Liver (tissue), 9 donors: ENCODE data around the gene BSN. TPM values are rescaled to one million over a fixed set of nuclear protein-coding genes. Genes with fewer than 3 reads are reported as not detected.

Experiments
- DNase-seq: peaks from one replicate; pipeline ENCODE4 v3.0.0-alpha.2; 2017; ENCODE audit warnings: low spot score
- H3K27ac ChIP-seq, 2 donors: one replicate each; pipeline ENCODE4 v1.7.0; 2013; ENCODE audit warnings: inconsistent platforms in 2 of 2, low read length in 2 of 2, control low read depth in 1 of 2, low read depth in 1 of 2, mild to moderate bottlenecking in 1 of 2
- H3K27me3 ChIP-seq, 4 donors: one replicate each; pipeline versions ENCODE4 v1.6.1 to v1.7.0; 2013; ENCODE audit warnings: low read length in 3 of 4, inconsistent platforms in 1 of 4, mild to moderate bottlenecking in 1 of 4, moderate library complexity in 1 of 4; ENCODE audit not compliant: control insufficient read depth in 4 of 4, insufficient read depth in 4 of 4
- H3K36me3 ChIP-seq, 4 donors: one replicate each; pipeline versions ENCODE4 v1.6.1 to v1.7.0; 2013; ENCODE audit warnings: low read length in 3 of 4, mild to moderate bottlenecking in 3 of 4, low read depth in 1 of 4, moderate library complexity in 1 of 4; ENCODE audit not compliant: control insufficient read depth in 4 of 4, insufficient read depth in 3 of 4
- H3K4me1 ChIP-seq, 4 donors: one replicate each; pipeline versions ENCODE4 v1.6.1 to v1.7.0; 2013; ENCODE audit warnings: low read length in 3 of 4, mild to moderate bottlenecking in 3 of 4, moderate library complexity in 1 of 4; ENCODE audit not compliant: control insufficient read depth in 4 of 4, insufficient read depth in 4 of 4
- H3K4me3 ChIP-seq, 3 donors: one replicate each; pipeline versions ENCODE4 v1.6.1 to v1.7.0; 2013; ENCODE audit warnings: low read length in 3 of 3, control low read depth in 1 of 3, low read depth in 1 of 3, mild to moderate bottlenecking in 1 of 3
- H3K9ac ChIP-seq, 2 donors: one replicate each; pipeline ENCODE4 v1.7.0; 2013; ENCODE audit warnings: low read length in 2 of 2, mild to moderate bottlenecking in 2 of 2, moderate library complexity in 2 of 2, control low read depth in 1 of 2, low read depth in 1 of 2
- H3K9me3 ChIP-seq, 4 donors: one replicate each; pipeline versions ENCODE4 v1.6.1 to v1.7.0; 2013; ENCODE audit warnings: low read length in 3 of 4; ENCODE audit not compliant: control insufficient read depth in 4 of 4
- CTCF ChIP-seq: fragments of 150-350 bp; IDR thresholded peaks from 2 replicates; pipeline ENCODE4 v1.5.1; 2017; ENCODE audit warnings: improper control_type of control experiment, low read depth, low read length; ENCODE audit not compliant: missing input control
- EGR1 ChIP-seq, 2 donors: IDR thresholded peaks; 2 replicates each; pipeline ENCODE4 v1.6.1; 2016 to 2018; ENCODE audit warnings: antibody characterized with exemption in 2 of 2, low read depth in 2 of 2
- FOXA1 ChIP-seq: IDR thresholded peaks from 2 replicates; pipeline ENCODE4 v1.6.1; 2016; ENCODE audit warnings: antibody characterized with exemption
- FOXA2 ChIP-seq: IDR thresholded peaks from 2 replicates; pipeline ENCODE4 v1.6.1; 2016; ENCODE audit warnings: antibody characterized with exemption
- GABPA ChIP-seq, 2 donors: IDR thresholded peaks in 1 of 2; conservative IDR thresholded peaks in 1 of 2; 2 replicates each; pipeline ENCODE4 v1.6.1; 2016; ENCODE audit warnings: antibody characterized with exemption in 2 of 2, mild to moderate bottlenecking in 1 of 2, moderate library complexity in 1 of 2
- HNF4A ChIP-seq, 2 donors: conservative IDR thresholded peaks; 2 replicates each; pipeline ENCODE4 v1.6.1; 2016; ENCODE audit warnings: antibody characterized with exemption in 2 of 2, mild to moderate bottlenecking in 2 of 2
- HNF4G ChIP-seq: IDR thresholded peaks from 2 replicates; pipeline ENCODE4 v1.6.1; 2016; ENCODE audit warnings: antibody characterized with exemption
- JUND ChIP-seq, 2 donors: IDR thresholded peaks; 2 replicates each; pipeline ENCODE4 v1.6.1; 2016; ENCODE audit warnings: antibody characterized with exemption in 2 of 2
- NR2F2 ChIP-seq: IDR thresholded peaks from 2 replicates; pipeline ENCODE4 v1.6.1; 2016; ENCODE audit warnings: antibody characterized with exemption
- RAD21 ChIP-seq, 2 donors: IDR thresholded peaks; 2 replicates each; pipeline ENCODE4 v1.6.1; 2016; ENCODE audit warnings: antibody characterized with exemption in 2 of 2, mild to moderate bottlenecking in 2 of 2
- RXRA ChIP-seq, 2 donors: IDR thresholded peaks; 2 replicates each; pipeline ENCODE4 v1.6.1; 2017 to 2018; ENCODE audit warnings: antibody characterized with exemption in 2 of 2, mild to moderate bottlenecking in 1 of 2
- SP1 ChIP-seq: IDR thresholded peaks from 2 replicates; pipeline ENCODE4 v1.6.1; 2018; ENCODE audit warnings: antibody characterized with exemption, mild to moderate bottlenecking
- TAF1 ChIP-seq: conservative IDR thresholded peaks from 2 replicates; pipeline ENCODE4 v1.6.1; 2016; ENCODE audit warnings: antibody characterized with exemption, mild to moderate bottlenecking
- YY1 ChIP-seq: IDR thresholded peaks from 2 replicates; pipeline ENCODE4 v1.6.1; 2016; ENCODE audit warnings: antibody characterized with exemption, mild to moderate bottlenecking
- WGBS: extraction: QIAGEN DNeasy Blood & Tissue Kit; methylation state at CpG from one replicate; pipeline ENCODE4 v1.1.7; 2013; 5-methylcytosine and 5-hydroxymethylcytosine counted together
- polyA plus RNA-seq, 2 donors: library from polyadenylated mRNA; stranded (reverse) in 1 of 2; unstranded in 1 of 2; fragments of 200-250 nt in 1 of 2; fragments of >200 nt in 1 of 2; fragmentation: Nextera tagmentation in 1 of 2; extraction: Ambion mirVana in 1 of 2; gene quantifications; one replicate each; pipeline versions ENCODE4 v1.2.1 to v1.2.3, GENCODE V29; 2013 to 2015
- total RNA-seq, 2 donors: library from RNA; depleted of rRNA; stranded (reverse); fragments of >200 nt; gene quantifications; one replicate each; pipeline ENCODE4 v1.2.3, GENCODE V29; 2014
- TF ChIP-seq, protein P1 (sequence below): IDR thresholded peaks from 2 replicates; pipeline ENCODE4 v1.6.1; 2016; ENCODE audit warnings: antibody characterized with exemption, mild to moderate bottlenecking
- TF ChIP-seq, protein P2 (sequence below): IDR thresholded peaks from 2 replicates; pipeline ENCODE4 v1.6.1; 2016; ENCODE audit warnings: antibody characterized with exemption
- TF ChIP-seq, protein P3 (sequence below): IDR thresholded peaks from 2 replicates; pipeline ENCODE4 v1.6.1; 2016; ENCODE audit warnings: antibody characterized with exemption
- TF ChIP-seq, protein P4 (sequence below): IDR thresholded peaks from 2 replicates; pipeline ENCODE4 v1.6.1; 2016; ENCODE audit warnings: antibody characterized with exemption
- donor health status: healthy.
- donor health status: healthy.
- donor health status: healthy.
- donor health status: healthy.
- donor health status: healthy.

BSN gene
- total and polyA plus RNA-seq, 4 donors = 0.32 to 0.67 (median 0.40) TPM

- TF ChIP-seq GABPA (IDR thresholded peaks at IDR 0.05 in 1 of 2, conservative IDR thresholded peaks at IDR 0.05 in 1 of 2) = no peak
- TF ChIP-seq CTCF = no peak
Observed at GRCh38 chr3:49657208-49657915, 103.1 kb downstream of the BSN start (continued).

- H3K9ac ChIP-seq = no peak overlapping the region
- no peaks in the 10 kb centered on the region for H3K4me1 ChIP-seq
- DNase-seq = no peak
- H3K4me3 ChIP-seq = no peak overlapping the region
- H3K27ac ChIP-seq = no peak overlapping the region
- no peaks in the 10 kb centered on the region for H3K27me3 ChIP-seq
- 92% methylated on average over 2 of the region's 2 CpGs for WGBS
- no peaks in the 10 kb centered on the region for H3K36me3 ChIP-seq
- H3K9me3 ChIP-seq = no peaks in the 10 kb centered on the region
- no peak for TF ChIP-seq HNF4G
- TF ChIP-seq, protein P1, sequence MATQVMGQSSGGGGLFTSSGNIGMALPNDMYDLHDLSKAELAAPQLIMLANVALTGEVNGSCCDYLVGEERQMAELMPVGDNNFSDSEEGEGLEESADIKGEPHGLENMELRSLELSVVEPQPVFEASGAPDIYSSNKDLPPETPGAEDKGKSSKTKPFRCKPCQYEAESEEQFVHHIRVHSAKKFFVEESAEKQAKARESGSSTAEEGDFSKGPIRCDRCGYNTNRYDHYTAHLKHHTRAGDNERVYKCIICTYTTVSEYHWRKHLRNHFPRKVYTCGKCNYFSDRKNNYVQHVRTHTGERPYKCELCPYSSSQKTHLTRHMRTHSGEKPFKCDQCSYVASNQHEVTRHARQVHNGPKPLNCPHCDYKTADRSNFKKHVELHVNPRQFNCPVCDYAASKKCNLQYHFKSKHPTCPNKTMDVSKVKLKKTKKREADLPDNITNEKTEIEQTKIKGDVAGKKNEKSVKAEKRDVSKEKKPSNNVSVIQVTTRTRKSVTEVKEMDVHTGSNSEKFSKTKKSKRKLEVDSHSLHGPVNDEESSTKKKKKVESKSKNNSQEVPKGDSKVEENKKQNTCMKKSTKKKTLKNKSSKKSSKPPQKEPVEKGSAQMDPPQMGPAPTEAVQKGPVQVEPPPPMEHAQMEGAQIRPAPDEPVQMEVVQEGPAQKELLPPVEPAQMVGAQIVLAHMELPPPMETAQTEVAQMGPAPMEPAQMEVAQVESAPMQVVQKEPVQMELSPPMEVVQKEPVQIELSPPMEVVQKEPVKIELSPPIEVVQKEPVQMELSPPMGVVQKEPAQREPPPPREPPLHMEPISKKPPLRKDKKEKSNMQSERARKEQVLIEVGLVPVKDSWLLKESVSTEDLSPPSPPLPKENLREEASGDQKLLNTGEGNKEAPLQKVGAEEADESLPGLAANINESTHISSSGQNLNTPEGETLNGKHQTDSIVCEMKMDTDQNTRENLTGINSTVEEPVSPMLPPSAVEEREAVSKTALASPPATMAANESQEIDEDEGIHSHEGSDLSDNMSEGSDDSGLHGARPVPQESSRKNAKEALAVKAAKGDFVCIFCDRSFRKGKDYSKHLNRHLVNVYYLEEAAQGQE = no peak
- no peak for TF ChIP-seq NR2F2
- no peak for TF ChIP-seq FOXA1
- no peak for TF ChIP-seq TAF1
- TF ChIP-seq GABPA (IDR thresholded peaks at IDR 0.05 in 1 of 2, conservative IDR thresholded peaks at IDR 0.05 in 1 of 2) = no peak
- TF ChIP-seq FOXA2 = no peak
- TF ChIP-seq EGR1 (IDR thresholded peaks at IDR 0.05; ENCODE audit: low read depth in 2 of 2) = no peak
- TF ChIP-seq, protein P2, sequence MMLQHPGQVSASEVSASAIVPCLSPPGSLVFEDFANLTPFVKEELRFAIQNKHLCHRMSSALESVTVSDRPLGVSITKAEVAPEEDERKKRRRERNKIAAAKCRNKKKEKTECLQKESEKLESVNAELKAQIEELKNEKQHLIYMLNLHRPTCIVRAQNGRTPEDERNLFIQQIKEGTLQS = no peak
- TF ChIP-seq RAD21 (IDR thresholded peaks at IDR 0.05) = no peak
- TF ChIP-seq CTCF = no peak
- TF ChIP-seq SP1 = no peak
- TF ChIP-seq, protein P3, sequence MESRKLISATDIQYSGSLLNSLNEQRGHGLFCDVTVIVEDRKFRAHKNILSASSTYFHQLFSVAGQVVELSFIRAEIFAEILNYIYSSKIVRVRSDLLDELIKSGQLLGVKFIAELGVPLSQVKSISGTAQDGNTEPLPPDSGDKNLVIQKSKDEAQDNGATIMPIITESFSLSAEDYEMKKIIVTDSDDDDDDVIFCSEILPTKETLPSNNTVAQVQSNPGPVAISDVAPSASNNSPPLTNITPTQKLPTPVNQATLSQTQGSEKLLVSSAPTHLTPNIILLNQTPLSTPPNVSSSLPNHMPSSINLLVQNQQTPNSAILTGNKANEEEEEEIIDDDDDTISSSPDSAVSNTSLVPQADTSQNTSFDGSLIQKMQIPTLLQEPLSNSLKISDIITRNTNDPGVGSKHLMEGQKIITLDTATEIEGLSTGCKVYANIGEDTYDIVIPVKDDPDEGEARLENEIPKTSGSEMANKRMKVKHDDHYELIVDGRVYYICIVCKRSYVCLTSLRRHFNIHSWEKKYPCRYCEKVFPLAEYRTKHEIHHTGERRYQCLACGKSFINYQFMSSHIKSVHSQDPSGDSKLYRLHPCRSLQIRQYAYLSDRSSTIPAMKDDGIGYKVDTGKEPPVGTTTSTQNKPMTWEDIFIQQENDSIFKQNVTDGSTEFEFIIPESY = no peak
- no peak for TF ChIP-seq JUND (IDR thresholded peaks at IDR 0.05)
- TF ChIP-seq, protein P4, sequence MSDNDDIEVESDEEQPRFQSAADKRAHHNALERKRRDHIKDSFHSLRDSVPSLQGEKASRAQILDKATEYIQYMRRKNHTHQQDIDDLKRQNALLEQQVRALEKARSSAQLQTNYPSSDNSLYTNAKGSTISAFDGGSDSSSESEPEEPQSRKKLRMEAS = no peak
- no peak for TF ChIP-seq RXRA (IDR thresholded peaks at IDR 0.05)
- TF ChIP-seq YY1 = no peak
- TF ChIP-seq HNF4A (conservative IDR thresholded peaks at IDR 0.05) = no peak
Observed at GRCh38 chr3:49658711-49659110, 104.4 kb downstream of the BSN start.
